Skin epidermis (tissue), 12 donors: Measurements from ENCODE around the gene FAF1.
A peak's percentile ranks its signal among the peaks of the same experiment; 100 is the strongest.
"Not testable (repeated sequence)": the region's sequence is repeated elsewhere in the genome, so short reads cannot be mapped to it uniquely, and the experiment has no call there.

Experiments
- H3K27ac ChIP-seq, 21 experiments: fragments of 200-600 bp; sonication (generic) in 11 of 21; one replicate each; pipeline ENCODE4 v1.5.0; 2020; ENCODE audit warnings: mild to moderate bottlenecking in 3 of 21, inconsistent platforms in 2 of 21, moderate library complexity in 2 of 21
- H3K4me3 ChIP-seq, 7 experiments: fragments of 200-600 bp; sonication (generic) in 2 of 7; one replicate each; pipeline ENCODE4 v1.5.0; 2020; ENCODE audit warnings: inconsistent platforms in 2 of 7, mild to moderate bottlenecking in 2 of 7, moderate library complexity in 1 of 7

The FAF1 gene

DNA sequence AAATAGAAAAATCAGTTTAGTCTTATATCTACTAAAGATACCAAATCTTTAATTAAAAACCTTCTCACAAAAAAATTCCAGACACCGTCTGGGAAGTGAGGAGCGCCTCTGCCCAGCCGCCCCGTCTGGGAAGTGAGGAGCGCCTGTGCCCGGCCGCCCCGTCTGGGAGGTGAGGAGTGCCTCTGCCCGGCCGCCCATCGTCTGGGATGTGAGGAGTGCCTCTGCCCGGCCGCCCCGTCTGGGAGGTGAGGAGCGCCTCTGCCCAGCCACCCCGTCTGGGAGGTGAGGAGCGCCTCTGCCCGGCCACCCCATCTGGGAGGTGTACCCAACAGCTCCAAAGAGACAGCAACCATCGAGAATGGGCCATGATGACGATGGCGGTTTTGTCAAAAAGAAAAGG lies 133.3 kb downstream of the FAF1 start:
- H3K27ac ChIP-seq, H3K4me3 ChIP-seq: not testable (repeated sequence)

DNA sequence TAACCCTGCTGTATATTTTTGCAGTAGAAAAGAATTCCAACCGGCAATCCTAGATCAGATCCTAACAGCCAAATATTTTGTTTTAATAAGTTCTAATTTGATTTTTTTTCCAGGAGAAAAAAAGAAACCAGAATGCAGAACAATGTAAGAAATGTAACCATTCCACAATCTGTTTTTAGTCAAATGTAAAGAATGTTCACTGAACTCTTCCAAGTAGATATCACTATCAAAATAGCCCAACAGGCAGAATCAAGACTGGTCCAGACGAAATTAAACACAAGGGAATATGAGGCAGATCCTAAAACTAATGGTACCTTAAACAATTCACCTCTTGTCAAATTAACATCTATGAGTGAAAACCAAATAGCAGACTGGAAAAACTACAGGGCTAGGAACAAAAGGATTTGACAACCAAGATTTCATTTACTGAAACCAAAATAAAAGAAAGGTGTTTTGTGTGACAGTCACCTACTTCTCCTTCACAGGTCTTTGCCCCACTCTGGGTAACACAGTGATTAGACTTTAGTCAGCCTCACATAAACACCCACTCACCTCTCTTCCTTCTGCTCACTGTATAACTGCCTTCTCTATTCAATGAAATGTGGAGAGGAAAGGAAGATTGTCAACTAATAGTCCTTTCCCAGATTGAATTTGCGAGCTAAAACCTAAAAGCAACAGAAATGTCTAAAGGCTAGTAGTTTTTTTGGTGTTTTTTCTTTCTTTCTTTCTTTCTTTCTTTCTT lies 137.9 kb downstream of the FAF1 start:
- Histone ChIP-seq H3K27ac (no peak overlapping the region), H3K4me3 (no peak overlapping the region)

GRCh38 chr1:50820545-50820944 lies 139.5 kb downstream of the FAF1 start:
- Histone ChIP-seq H3K27ac (no peak overlapping the region), H3K4me3 (no peak overlapping the region)

DNA sequence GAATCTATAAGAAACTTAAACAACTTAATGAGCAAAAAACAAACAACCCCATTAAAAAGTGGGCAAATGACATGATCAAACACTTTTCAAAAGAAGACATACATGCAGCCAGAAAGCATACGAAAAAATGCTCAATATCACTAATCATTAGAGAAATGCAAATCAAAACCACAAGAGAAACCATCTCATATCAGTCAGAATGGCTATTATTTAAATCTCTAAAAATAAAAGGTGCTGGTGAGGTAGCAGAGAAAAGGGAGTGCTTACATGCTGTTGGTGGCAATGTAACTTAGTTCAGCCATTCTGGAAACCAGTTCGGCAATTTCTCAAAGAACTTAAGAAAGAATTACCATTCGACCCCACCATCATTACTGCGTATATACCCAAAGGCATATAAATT lies 147.7 kb downstream of the FAF1 start:
- H3K4me3 ChIP-seq, result no peak overlapping the region
- no peak overlapping the region for H3K27ac ChIP-seq

GRCh38 chr1:50808296-50808695 lies 151.8 kb downstream of the FAF1 start:
- no peak overlapping the region for H3K27ac ChIP-seq

DNA sequence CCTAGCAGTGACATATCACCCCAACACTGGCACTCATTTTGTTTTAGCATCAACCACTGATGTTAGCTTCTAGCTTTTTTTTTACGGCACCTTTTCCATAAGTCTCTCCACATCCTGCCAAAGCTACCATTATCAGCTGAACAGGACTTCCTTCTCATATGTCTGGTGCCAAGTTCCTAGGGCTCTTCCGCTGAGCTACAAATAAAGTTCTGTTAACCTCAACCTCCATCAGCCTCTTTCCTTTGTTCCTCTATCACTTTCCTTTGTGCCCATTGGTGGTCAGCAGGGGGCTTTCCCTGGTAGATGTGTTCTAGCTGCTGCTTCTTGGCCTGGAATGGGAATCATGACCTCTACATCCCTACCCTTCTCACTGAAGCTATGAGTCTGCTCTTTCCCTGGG lies 163.8 kb downstream of the FAF1 start:
- Histone ChIP-seq H3K4me3 (no peak overlapping the region), H3K27ac (no peak overlapping the region)

More at GRCh38 chr1:50808296-50808695, 151.8 kb downstream of the FAF1 start:
- no peak overlapping the region for H3K4me3 ChIP-seq

DNA sequence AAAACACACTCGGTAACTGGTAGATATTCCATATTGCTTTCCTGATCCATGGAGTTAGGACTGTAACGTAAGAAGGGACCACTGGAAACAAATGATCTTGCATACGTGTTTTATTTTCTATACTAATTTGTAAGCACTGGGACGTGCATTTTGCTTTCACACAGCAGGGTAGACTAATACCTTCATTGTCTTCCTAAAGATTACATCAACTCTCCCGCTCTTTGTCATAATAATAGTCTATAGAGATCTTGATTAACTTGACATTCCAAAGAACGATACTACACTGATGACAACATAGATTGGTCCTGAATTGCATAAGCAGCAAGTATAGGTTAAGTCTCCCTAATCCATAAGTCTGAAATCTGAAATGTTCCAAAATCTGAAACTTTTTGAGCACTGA lies 166.5 kb downstream of the FAF1 start:
- Histone ChIP-seq H3K4me3 (no peak overlapping the region), H3K27ac (no peak overlapping the region)

DNA sequence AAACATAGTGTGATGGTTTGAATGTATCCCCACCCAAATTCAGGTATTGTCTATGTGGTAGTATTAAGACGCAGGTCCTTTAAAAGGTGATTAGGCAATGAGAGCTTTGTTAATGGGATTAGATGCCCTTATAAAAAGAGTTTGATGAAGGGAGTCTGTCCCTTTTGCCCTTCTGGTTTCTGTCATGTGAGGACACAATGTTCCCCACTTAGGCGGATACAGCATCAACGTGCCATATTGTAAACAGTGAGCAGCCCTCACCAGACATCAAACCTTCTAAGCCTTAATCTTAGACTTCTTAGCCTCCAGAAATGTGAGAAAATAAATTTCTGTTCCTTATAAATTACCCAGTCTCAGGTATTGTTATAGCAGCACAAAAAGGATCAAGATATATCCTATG lies 172.8 kb downstream of the FAF1 start:
- Histone ChIP-seq H3K4me3 (no peak overlapping the region), H3K27ac (no peak overlapping the region)

GRCh38 chr1:50783286-50783685 lies 176.8 kb downstream of the FAF1 start:
- Histone ChIP-seq H3K27ac (peak overlapping the region in 1 of 21 experiments; percentile 24), H3K4me3 (peak overlapping the region in 1 of 7 experiments; percentile 4)

DNA sequence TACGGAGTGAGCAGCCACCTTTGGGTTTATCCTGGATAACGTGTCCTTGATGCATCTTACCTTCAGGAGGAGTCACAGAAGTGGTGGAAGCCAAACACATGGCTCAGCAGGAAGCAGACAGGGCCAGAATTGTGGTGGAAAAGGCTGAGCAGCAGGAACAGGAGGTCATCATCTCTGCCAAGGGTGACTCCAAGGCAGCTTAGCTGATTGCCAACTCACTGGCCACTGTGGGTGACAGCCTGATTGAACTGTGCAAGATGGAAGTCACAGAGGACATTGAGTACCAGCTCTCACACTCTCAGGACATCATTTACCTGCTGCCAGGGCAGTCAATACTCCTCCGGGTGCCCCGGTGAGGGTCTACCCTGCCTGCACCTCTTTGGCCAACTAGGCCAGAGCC lies 179.3 kb downstream of the FAF1 start:
- Histone ChIP-seq H3K27ac (no peak overlapping the region), H3K4me3 (no peak overlapping the region)

DNA sequence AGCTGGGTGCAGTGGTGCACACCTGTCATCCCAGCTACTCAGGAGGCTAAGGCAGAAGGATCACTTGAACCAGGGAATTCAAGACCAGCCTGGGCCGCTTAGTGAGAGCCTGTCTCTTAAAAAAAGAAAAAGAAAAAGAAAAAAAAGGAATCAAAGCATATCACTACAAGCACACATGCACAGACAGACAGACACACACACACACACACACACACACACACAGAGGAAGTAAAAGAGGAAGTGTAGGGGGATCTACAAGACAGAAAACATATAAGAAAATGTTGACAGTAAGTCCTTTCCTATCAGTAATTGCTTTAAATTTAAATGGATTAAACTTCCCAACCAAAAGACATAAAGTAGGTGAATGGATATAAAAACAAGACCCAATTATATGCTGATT lies 180.3 kb downstream of the FAF1 start:
- Histone ChIP-seq H3K27ac (no peak overlapping the region), H3K4me3 (no peak overlapping the region)

DNA sequence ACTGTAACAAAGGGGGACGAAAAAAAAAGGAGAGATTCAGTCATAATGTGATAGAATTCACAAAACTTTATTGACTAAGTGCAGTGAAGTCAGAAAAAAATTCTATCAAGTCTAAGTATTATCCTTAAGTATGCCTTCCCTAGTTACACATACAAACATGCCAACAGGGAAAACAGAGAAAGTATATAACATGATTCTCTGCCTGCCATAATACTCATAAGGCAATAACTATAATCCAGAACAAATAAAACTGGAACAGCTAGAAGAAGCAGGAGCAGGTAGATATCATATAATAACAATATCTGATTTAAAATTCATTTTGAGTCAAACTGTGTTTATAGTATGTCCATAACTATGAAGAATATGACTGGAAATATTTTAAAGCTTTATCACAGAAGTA lies 184.3 kb downstream of the FAF1 start:
- no peak overlapping the region for H3K4me3 ChIP-seq
- no peak overlapping the region for H3K27ac ChIP-seq

DNA sequence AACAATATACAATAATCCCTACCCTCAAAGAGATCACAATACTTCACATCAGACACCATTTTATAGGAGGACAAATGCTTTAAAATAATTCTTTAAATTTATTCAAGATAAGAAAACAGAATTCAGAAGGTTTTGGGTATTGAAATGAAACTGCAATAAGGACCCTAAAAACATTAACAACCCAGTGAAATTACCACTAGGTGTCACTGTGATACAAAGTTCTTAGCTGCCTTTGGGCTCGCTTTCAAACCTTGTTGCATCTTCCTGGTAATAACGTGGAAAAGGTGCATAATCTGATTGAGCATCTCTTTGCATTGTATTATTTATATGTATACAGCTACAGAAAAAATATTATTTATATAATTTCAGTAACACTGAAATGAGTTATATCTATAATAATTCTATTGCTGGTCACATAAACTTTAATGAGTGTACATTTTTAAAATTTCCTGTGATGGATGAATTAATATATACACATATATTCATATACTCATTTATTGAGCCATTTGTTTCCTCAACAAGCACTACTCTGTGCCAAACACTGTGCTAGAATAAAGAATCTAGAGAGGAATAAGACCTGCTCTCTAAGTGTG lies 185.2 kb downstream of the FAF1 start:
- Histone ChIP-seq H3K4me3 (no peak overlapping the region), H3K27ac (no peak overlapping the region)

DNA sequence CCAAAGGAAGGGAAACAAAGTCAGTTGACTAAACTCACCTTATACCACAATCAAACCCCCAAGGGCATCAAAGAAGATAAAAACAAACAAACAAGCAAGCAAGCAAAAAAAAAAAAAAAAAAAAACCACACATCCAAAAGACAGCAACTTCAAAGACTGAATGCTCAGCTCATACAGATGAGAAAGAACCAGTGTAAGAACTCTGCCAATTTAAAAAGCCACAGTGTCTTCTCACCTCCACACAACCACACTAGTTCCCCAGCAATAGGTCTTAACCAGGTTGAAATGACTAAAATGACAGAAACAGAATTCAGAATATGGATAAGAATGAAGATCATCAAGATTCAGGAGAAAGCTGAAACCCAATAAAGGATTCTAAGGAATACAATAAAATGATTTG lies 193.4 kb downstream of the FAF1 start:
- H3K27ac ChIP-seq, result no peak overlapping the region

GRCh38 chr1:50756543-50756942 lies 203.5 kb downstream of the FAF1 start:
- H3K4me3 ChIP-seq, H3K27ac ChIP-seq: not testable (repeated sequence)

More for the DNA sequence above, 193.4 kb downstream of the FAF1 start:
- H3K4me3 ChIP-seq, result no peak overlapping the region

DNA sequence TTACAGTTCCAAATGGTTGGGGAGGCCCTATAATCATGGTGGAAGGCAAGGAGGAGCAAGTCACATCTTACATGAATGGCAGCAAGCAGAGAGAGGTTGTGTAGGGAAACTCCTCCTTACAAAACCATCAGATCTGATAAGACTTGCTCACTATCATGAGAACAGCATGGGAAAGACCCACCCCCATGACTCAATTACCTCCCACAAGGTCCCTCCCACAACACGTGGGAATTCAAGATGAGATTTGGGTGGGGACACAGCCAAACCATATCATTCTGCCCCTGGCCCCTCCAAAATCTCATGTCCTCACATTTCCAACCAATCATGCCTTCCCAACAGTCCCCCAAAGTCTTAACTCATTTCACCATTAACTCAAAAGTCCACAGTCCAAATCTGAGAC lies 205.3 kb downstream of the FAF1 start:
- not testable (repeated sequence) for H3K27ac ChIP-seq, H3K4me3 ChIP-seq

- no peak overlapping the region for H3K27ac ChIP-seq
- H3K4me3 ChIP-seq, result no peak overlapping the region
These were observed 209.9 kb downstream of the FAF1 start for GRCh38 chr1:50750021-50750619.

- Histone ChIP-seq H3K4me3 (no peak overlapping the region), H3K27ac (no peak overlapping the region)
These were observed 212.7 kb downstream of the FAF1 start for GRCh38 chr1:50747394-50747793.

- H3K27ac ChIP-seq, result no peak overlapping the region
- no peak overlapping the region for H3K4me3 ChIP-seq
These were observed 217.5 kb downstream of the FAF1 start for GRCh38 chr1:50742523-50742922.

DNA sequence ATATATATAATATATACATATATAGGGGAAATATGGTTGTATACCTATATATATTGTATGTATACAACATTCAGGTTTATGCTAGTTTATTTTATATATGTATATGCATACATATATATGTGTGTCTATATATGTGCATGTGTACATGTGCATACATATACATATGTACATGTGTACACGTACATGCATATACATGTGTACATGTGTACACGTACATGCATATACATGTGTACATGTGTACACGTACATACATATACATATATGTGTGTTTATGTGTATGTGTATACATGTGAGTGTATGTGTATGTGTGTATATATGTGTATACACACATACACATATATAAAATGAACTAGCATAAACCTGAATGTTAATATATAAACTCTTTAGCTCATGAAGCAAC lies 220.9 kb downstream of the FAF1 start:
- Histone ChIP-seq H3K27ac (no peak overlapping the region), H3K4me3 (no peak overlapping the region)

- no peak overlapping the region for H3K27ac ChIP-seq
- no peak overlapping the region for H3K4me3 ChIP-seq
These were observed 224.6 kb downstream of the FAF1 start for GRCh38 chr1:50735443-50735842.
